ENCODE results near the gene BFAR. TPM values are rescaled to one million over a fixed set of nuclear protein-coding genes. Genes with fewer than 3 reads are reported as not detected.
"Not testable (repeated sequence)": the region's sequence is repeated elsewhere in the genome, so short reads cannot be mapped to it uniquely, and the experiment has no call there.

Gene BFAR
- total RNA-seq, 6 experiments from 2014 or later, result 17.4 to 31.2 (median 22.9) TPM

DNA sequence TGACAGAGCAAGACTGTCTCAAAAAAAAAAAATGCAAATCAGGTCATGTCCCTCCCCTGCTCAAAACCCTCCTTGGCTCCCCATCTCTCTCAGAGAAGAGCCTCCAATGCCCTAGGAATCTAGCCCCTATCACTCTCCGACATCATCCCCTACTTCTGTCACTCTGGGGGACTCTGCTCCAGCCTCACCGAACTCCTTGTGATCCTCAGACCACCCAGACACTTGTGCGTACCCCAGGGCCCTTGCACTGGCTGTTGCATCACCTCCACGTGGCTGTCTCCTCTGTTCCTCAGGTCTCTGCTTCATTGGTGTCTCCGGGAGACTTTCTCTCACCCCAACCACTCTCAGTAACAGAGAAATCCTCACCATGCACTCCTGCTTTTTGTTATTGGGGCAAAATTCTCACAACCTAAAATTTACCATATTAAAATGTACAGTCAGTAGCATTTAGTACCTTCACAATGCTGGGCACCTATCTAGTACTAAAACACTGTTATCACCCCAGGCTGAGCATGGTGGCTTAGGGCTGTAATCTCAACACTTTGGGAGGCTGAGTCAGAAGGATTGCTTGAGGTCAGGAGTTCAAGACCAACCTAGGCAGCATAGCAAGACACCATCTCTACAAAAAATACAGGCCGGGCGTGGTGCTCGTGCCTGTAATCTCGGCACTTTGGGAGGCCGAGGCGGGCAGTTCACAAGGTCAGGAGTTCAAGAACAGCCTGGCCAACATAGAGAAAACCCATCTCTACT is 46.2 kb downstream of the BFAR start:
- Histone ChIP-seq H3K27ac (no peak overlapping the region), H3K4me3 (no peak overlapping the region), H3K9me3 (no peaks in the 10 kb centered on the region), H3K36me3 (no peaks in the 10 kb centered on the region), H3K4me1 (no peaks in the 10 kb centered on the region), H3K27me3 (no peaks in the 10 kb centered on the region)
- no peak for ATAC-seq
- DNase-seq, result no peak
- intact Hi-C loops (cut with DNase I), result no loop called here
- WGBS (ENCODE audit: insufficient coverage, low coverage, low lambda C conversion rate, missing lambda C conversion rate), result 62% methylated on average over 11 of the region's 11 CpGs
- TF ChIP-seq, protein P1, sequence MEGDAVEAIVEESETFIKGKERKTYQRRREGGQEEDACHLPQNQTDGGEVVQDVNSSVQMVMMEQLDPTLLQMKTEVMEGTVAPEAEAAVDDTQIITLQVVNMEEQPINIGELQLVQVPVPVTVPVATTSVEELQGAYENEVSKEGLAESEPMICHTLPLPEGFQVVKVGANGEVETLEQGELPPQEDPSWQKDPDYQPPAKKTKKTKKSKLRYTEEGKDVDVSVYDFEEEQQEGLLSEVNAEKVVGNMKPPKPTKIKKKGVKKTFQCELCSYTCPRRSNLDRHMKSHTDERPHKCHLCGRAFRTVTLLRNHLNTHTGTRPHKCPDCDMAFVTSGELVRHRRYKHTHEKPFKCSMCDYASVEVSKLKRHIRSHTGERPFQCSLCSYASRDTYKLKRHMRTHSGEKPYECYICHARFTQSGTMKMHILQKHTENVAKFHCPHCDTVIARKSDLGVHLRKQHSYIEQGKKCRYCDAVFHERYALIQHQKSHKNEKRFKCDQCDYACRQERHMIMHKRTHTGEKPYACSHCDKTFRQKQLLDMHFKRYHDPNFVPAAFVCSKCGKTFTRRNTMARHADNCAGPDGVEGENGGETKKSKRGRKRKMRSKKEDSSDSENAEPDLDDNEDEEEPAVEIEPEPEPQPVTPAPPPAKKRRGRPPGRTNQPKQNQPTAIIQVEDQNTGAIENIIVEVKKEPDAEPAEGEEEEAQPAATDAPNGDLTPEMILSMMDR (IDR thresholded peaks at IDR 0.05), result no peak
- no peak for TF ChIP-seq POLR2A (IDR thresholded peaks at IDR 0.05)

- WGBS (ENCODE audit: insufficient coverage, low coverage, low lambda C conversion rate, missing lambda C conversion rate), result 53% methylated on average over 2 of the region's 7 CpGs
- ATAC-seq; H3K4me1 ChIP-seq; H3K9me3 ChIP-seq; H3K27me3 ChIP-seq; H3K4me3 ChIP-seq; H3K27ac ChIP-seq; intact Hi-C loops (cut with DNase I); DNase-seq; H3K36me3 ChIP-seq: not testable (repeated sequence)
Observed at GRCh38 chr16:14680396-14680795, 47.6 kb downstream of the BFAR start.

DNA sequence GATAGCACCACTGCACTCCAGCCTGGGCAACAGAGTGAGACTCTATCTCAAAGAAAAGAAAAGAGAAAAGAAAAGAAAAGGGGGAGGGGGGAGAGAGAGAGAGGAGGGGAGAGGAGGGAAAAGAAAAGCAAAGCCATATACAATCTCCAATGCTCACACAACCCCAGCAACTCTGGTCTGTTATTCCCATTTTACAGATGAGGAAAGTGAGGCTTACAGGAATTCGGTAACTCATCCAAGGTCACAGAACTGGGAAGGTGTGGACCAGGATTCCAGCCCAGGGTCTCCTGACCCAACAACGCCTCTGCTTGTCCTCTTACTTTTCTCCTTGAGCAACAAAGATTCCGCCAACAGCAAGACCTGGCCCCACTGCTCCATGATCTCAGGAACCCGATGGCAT is 48.4 kb downstream of the BFAR start:
- DNase-seq, result no peak
- intact Hi-C loops (cut with DNase I), result no loop called here
- no peaks in the 10 kb centered on the region for H3K9me3 ChIP-seq
- TF ChIP-seq, protein P1 (IDR thresholded peaks at IDR 0.05), result no peak
- TF ChIP-seq POLR2A (IDR thresholded peaks at IDR 0.05), result no peak
- no peak for ATAC-seq
- no peaks in the 10 kb centered on the region for H3K36me3 ChIP-seq
- H3K27ac ChIP-seq, result no peak overlapping the region
- no peak overlapping the region for H3K4me3 ChIP-seq
- H3K27me3 ChIP-seq, result no peaks in the 10 kb centered on the region
- no peaks in the 10 kb centered on the region for H3K4me1 ChIP-seq
- 69% methylated on average over 1 of the region's 4 CpGs for WGBS (ENCODE audit: insufficient coverage, low coverage, low lambda C conversion rate, missing lambda C conversion rate)

- Histone ChIP-seq H3K9me3 (no peaks in the 10 kb centered on the region), H3K36me3 (no peaks in the 10 kb centered on the region), H3K27me3 (no peaks in the 10 kb centered on the region), H3K4me3 (no peak overlapping the region), H3K4me1 (no peaks in the 10 kb centered on the region), H3K27ac (no peak overlapping the region)
- DNase-seq, result no peak
- ATAC-seq, result no peak
- no peak for TF ChIP-seq POLR2A (IDR thresholded peaks at IDR 0.05)
- TF ChIP-seq, protein P1 (IDR thresholded peaks at IDR 0.05), result no peak
- 90% methylated on average over 8 of the region's 8 CpGs for WGBS (ENCODE audit: insufficient coverage, low coverage, low lambda C conversion rate, missing lambda C conversion rate)
- intact Hi-C loops (cut with DNase I), result no loop called here
Observed at GRCh38 chr16:14682121-14682520, 49.4 kb downstream of the BFAR start.

DNA sequence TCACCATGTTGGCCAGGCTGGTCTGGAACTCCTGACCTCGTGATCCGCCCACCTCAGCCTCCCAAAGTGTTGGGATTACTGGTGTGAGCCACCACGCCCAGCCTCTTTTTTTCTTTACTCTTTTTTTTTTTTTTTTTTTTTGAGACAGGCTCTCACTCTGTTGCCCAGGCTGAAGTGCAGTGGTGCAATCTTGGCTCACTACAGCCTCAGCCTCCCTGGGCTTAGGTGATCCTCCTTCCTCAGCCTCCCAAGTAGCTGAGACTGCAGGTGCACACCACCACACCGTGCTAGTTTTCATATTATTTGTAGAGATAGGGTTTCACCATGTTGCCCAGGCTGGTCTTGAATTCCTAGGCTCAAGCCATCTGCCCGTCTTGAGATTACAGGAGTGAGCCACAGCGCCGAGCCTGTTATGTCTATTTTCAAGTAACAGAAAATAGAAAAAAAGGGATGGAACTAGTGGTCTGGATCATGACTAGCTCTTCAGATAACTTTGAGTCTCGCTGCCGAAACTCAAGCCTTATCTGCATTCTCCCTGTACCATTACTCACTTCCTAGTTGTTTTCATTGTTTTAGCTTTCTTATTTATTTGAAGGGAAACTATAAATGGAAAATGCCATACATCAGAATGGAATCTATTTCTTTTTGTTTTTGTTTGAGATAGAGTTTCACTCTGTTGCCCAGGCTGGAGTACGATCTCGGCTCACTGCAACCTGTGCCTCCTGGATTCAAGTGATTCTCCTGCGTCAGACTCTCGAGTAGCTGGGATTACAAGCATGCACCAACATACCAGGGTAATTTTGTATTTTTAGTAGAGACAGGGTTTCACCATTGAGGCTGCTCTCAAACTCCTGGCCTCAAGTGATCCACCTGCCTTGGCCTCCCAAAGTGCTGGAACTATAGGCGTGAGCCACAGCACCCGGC is 53.4 kb downstream of the BFAR start:
- H3K27ac ChIP-seq; intact Hi-C loops (cut with DNase I); H3K4me3 ChIP-seq; H3K4me1 ChIP-seq; H3K9me3 ChIP-seq; H3K36me3 ChIP-seq; ATAC-seq; H3K27me3 ChIP-seq: not testable (repeated sequence)
- peak in 1 of 3 donors; percentile 14 for DNase-seq
- 66% methylated on average over 13 of the region's 15 CpGs for WGBS (ENCODE audit: insufficient coverage, low coverage, low lambda C conversion rate, missing lambda C conversion rate)

DNA sequence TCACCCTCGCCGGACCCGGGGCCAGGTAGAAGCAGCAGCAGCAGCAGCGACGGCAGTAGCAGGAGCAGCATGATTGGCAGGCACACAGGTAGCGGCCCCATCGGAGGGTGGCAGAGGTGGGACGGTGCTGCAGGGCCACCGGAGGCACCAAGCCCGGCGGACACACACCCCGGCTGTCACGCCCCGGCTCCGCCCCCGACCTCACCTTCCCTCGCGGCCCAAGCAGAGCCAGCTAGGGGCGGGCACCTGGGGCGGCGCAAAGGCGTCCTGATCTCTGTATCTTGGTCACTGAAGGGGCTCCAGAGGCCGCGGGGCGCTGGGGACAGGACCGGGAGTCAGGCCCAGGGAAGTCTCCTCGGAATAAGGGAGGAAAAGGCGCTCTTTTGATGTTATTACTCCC is 61.4 kb downstream of the BFAR start, which contains the start of gene PLA2G10:
TSS of gene PLA2G10 (minus strand) at position 180 of the 400 bp plus-strand sequence. CDS start at position 101, 79 bp downstream.
- H3K4me3 ChIP-seq; H3K36me3 ChIP-seq; DNase-seq; ATAC-seq; intact Hi-C loops (cut with DNase I); H3K27me3 ChIP-seq; H3K4me1 ChIP-seq; H3K9me3 ChIP-seq; H3K27ac ChIP-seq: not testable (repeated sequence)
- WGBS (ENCODE audit: insufficient coverage, low coverage, low lambda C conversion rate, missing lambda C conversion rate), result no CpG with 5 or more reads among the region's 28 CpGs

DNA sequence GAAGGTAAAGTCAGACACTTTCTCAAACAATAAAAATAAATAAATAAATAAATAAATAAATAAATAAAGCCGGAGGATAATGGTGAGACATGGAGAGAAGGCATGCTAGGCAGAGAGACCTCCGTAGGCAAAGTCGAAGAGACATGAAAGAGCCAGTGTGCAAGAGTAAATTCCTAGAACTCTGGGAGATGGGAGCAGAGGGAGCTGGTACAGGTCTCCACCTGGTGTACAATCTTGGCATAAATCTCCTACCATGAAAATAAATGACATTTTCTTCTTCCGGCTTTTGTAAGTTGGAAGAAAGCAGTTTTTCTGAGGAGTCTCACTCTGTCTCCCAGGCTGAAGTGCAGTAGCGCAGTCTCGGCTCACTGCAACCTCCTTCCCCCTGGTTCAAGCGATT is 69.1 kb downstream of the BFAR start:
- ATAC-seq, result peak in 2 of 4 donors; percentile 31 to 32
- intact Hi-C loops (cut with DNase I), result not testable (repeated sequence)
- WGBS (ENCODE audit: insufficient coverage, low coverage, low lambda C conversion rate, missing lambda C conversion rate), result 28% methylated on average over 3 of the region's 7 CpGs

GRCh38 chr16:14702672-14703071 is 69.9 kb downstream of the BFAR start:
- H3K4me3 ChIP-seq; H3K27ac ChIP-seq; intact Hi-C loops (cut with DNase I); H3K36me3 ChIP-seq; ATAC-seq; DNase-seq; H3K9me3 ChIP-seq; H3K4me1 ChIP-seq; H3K27me3 ChIP-seq: not testable (repeated sequence)
- WGBS (ENCODE audit: insufficient coverage, low coverage, low lambda C conversion rate, missing lambda C conversion rate), result no CpG with 5 or more reads among the region's 11 CpGs

More for the DNA sequence above, 69.1 kb downstream of the BFAR start:
- DNase-seq, H3K36me3 ChIP-seq, H3K27ac ChIP-seq, H3K4me1 ChIP-seq, H3K4me3 ChIP-seq, H3K9me3 ChIP-seq, H3K27me3 ChIP-seq: not testable (repeated sequence)

All from right lobe of liver (tissue), 6 donors.